ENCODE data around the gene NT5DC3.

NT5DC3 gene

GRCh38 chr12:103819312-103819711 lies 21.7 kb downstream of the NT5DC3 start:
- Histone ChIP-seq H2BK5ac (ENCODE audit: low read length) (no peak overlapping the region), H3K4me2 (ENCODE audit: insufficient read depth, low read length, poor library complexity, severe bottlenecking) (no peak overlapping the region), H3K14ac (ENCODE audit: low read length) (no peak overlapping the region), H4K8ac (ENCODE audit: low read depth, low read length) (no peak overlapping the region), H2AFZ (ENCODE audit: low read length) (no peak overlapping the region), H3K18ac (ENCODE audit: low read length) (no peak overlapping the region), H4K91ac (ENCODE audit: low read depth, low read length, poor library complexity) (no peak overlapping the region), H2BK120ac (ENCODE audit: low read depth, low read length) (no peak overlapping the region), H3K27me3 (ENCODE audit: control insufficient read depth in 3 of 3, insufficient read depth in 3 of 3, low read depth in 1 of 3, low read length in 3 of 3) (no peaks in the 10 kb centered on the region), H2BK12ac (ENCODE audit: low read length) (no peak overlapping the region), H3K79me1 (ENCODE audit: low read depth, low read length) (no peaks in the 10 kb centered on the region), H2BK15ac (ENCODE audit: low read length) (no peak overlapping the region), H3K27ac (replicated peaks; ENCODE audit: low read length) (no peak overlapping the region), H3K23ac (ENCODE audit: low read depth, low read length, poor library complexity) (no peak overlapping the region), H3K9me3 (replicated peaks in 1 of 2; ENCODE audit: control insufficient read depth in 2 of 2, insufficient read depth in 1 of 2, low read depth in 1 of 2, low read length in 2 of 2) (peaks cover 6 to 11% of the 10 kb centered on the region in 2 donors), H3K4me1 (ENCODE audit: control insufficient read depth in 2 of 2, insufficient read depth in 1 of 2, low read depth in 1 of 2, low read length in 2 of 2) (peaks cover 0 to 2% of the 10 kb centered on the region in 2 donors), H3K9ac (ENCODE audit: low read depth, low read length, poor library complexity) (no peak overlapping the region), H2AK5ac (ENCODE audit: low read depth, low read length) (no peak overlapping the region), H3K4me3 (ENCODE audit: low read length in 2 of 2) (no peak overlapping the region), H3K36me3 (replicated peaks in 1 of 2; ENCODE audit: control insufficient read depth in 2 of 2, insufficient read depth in 2 of 2, low read length in 2 of 2) (no peaks in the 10 kb centered on the region), H3K4ac (ENCODE audit: low read length) (no peak overlapping the region)
- WGBS, 2 donors (ENCODE audit: extremely low coverage in 2 of 2, insufficient read length in 2 of 2, insufficient replicate concordance in 1 of 2) = no CpG with 5 or more reads among the region's 2 CpGs
- DNase-seq (ENCODE audit: low spot score) = no peak

- H3K27me3 ChIP-seq (ENCODE audit: control insufficient read depth in 3 of 3, insufficient read depth in 3 of 3, low read depth in 1 of 3, low read length in 3 of 3) = no peaks in the 10 kb centered on the region
- H3K9me3 ChIP-seq (replicated peaks in 1 of 2; ENCODE audit: control insufficient read depth in 2 of 2, insufficient read depth in 1 of 2, low read depth in 1 of 2, low read length in 2 of 2) = peaks cover 6 to 11% of the 10 kb centered on the region in 2 donors
- H3K14ac ChIP-seq (ENCODE audit: low read length) = no peak overlapping the region
- no peak overlapping the region for H3K23ac ChIP-seq (ENCODE audit: low read depth, low read length, poor library complexity)
- H2AK5ac ChIP-seq (ENCODE audit: low read depth, low read length) = no peak overlapping the region
- H2BK15ac ChIP-seq (ENCODE audit: low read length) = no peak overlapping the region
- no peak overlapping the region for H3K4me2 ChIP-seq (ENCODE audit: insufficient read depth, low read length, poor library complexity, severe bottlenecking)
- peaks cover 0 to 2% of the 10 kb centered on the region in 2 donors for H3K4me1 ChIP-seq (ENCODE audit: control insufficient read depth in 2 of 2, insufficient read depth in 1 of 2, low read depth in 1 of 2, low read length in 2 of 2)
- H3K9ac ChIP-seq (ENCODE audit: low read depth, low read length, poor library complexity) = no peak overlapping the region
- no peak for DNase-seq (ENCODE audit: low spot score)
- peaks cover 2 to 14% of the 10 kb centered on the region in 2 donors for H3K36me3 ChIP-seq (replicated peaks in 1 of 2; ENCODE audit: control insufficient read depth in 2 of 2, insufficient read depth in 2 of 2, low read length in 2 of 2)
- no peak overlapping the region for H2AFZ ChIP-seq (ENCODE audit: low read length)
- no peak overlapping the region for H2BK12ac ChIP-seq (ENCODE audit: low read length)
- H2BK5ac ChIP-seq (ENCODE audit: low read length) = no peak overlapping the region
- H3K18ac ChIP-seq (ENCODE audit: low read length) = no peak overlapping the region
- H3K4me3 ChIP-seq (ENCODE audit: low read length in 2 of 2) = no peak overlapping the region
- WGBS, 2 donors (ENCODE audit: extremely low coverage in 2 of 2, insufficient read length in 2 of 2, insufficient replicate concordance in 1 of 2) = no CpG with 5 or more reads among the region's 2 CpGs
- no peak overlapping the region for H3K27ac ChIP-seq (replicated peaks; ENCODE audit: low read length)
- no peak overlapping the region for H2BK120ac ChIP-seq (ENCODE audit: low read depth, low read length)
- no peak overlapping the region for H4K91ac ChIP-seq (ENCODE audit: low read depth, low read length, poor library complexity)
- H3K4ac ChIP-seq (ENCODE audit: low read length) = no peak overlapping the region
- H3K79me1 ChIP-seq (ENCODE audit: low read depth, low read length) = no peaks in the 10 kb centered on the region
- H4K8ac ChIP-seq (ENCODE audit: low read depth, low read length) = no peak overlapping the region
These were observed 23.2 kb downstream of the NT5DC3 start for GRCh38 chr12:103817791-103818190.

GRCh38 chr12:103816663-103817062 lies 24.4 kb downstream of the NT5DC3 start:
- Histone ChIP-seq H3K27ac (replicated peaks; ENCODE audit: low read length) (no peak overlapping the region), H3K4ac (ENCODE audit: low read length) (no peak overlapping the region), H2AFZ (ENCODE audit: low read length) (no peak overlapping the region), H2AK5ac (ENCODE audit: low read depth, low read length) (no peak overlapping the region), H3K79me1 (ENCODE audit: low read depth, low read length) (no peaks in the 10 kb centered on the region), H3K18ac (ENCODE audit: low read length) (no peak overlapping the region), H3K23ac (ENCODE audit: low read depth, low read length, poor library complexity) (no peak overlapping the region), H4K8ac (ENCODE audit: low read depth, low read length) (no peak overlapping the region), H2BK5ac (ENCODE audit: low read length) (no peak overlapping the region), H3K27me3 (ENCODE audit: control insufficient read depth in 3 of 3, insufficient read depth in 3 of 3, low read depth in 1 of 3, low read length in 3 of 3) (no peaks in the 10 kb centered on the region), H3K4me1 (ENCODE audit: control insufficient read depth in 2 of 2, insufficient read depth in 1 of 2, low read depth in 1 of 2, low read length in 2 of 2) (peaks cover 0 to 2% of the 10 kb centered on the region in 2 donors), H2BK120ac (ENCODE audit: low read depth, low read length) (no peak overlapping the region), H2BK15ac (ENCODE audit: low read length) (no peak overlapping the region), H4K91ac (ENCODE audit: low read depth, low read length, poor library complexity) (no peak overlapping the region), H3K4me3 (ENCODE audit: low read length in 2 of 2) (no peak overlapping the region), H3K4me2 (ENCODE audit: insufficient read depth, low read length, poor library complexity, severe bottlenecking) (no peak overlapping the region), H3K14ac (ENCODE audit: low read length) (no peak overlapping the region), H2BK12ac (ENCODE audit: low read length) (no peak overlapping the region), H3K9me3 (replicated peaks in 1 of 2; ENCODE audit: control insufficient read depth in 2 of 2, insufficient read depth in 1 of 2, low read depth in 1 of 2, low read length in 2 of 2) (peaks cover 6 to 10% of the 10 kb centered on the region in 2 donors), H3K36me3 (replicated peaks in 1 of 2; ENCODE audit: control insufficient read depth in 2 of 2, insufficient read depth in 2 of 2, low read length in 2 of 2) (peaks cover 2 to 19% of the 10 kb centered on the region in 2 donors), H3K9ac (ENCODE audit: low read depth, low read length, poor library complexity) (no peak overlapping the region)
- WGBS, 2 donors (ENCODE audit: extremely low coverage in 2 of 2, insufficient read length in 2 of 2, insufficient replicate concordance in 1 of 2) = no CpG with 5 or more reads among the region's 1 CpG
- DNase-seq (ENCODE audit: low spot score) = no peak

GRCh38 chr12:103814436-103814835 lies 26.6 kb downstream of the NT5DC3 start:
- Histone ChIP-seq H3K4me3 (ENCODE audit: low read length in 2 of 2) (no peak overlapping the region), H3K4me2 (ENCODE audit: insufficient read depth, low read length, poor library complexity, severe bottlenecking) (no peak overlapping the region), H3K18ac (ENCODE audit: low read length) (no peak overlapping the region), H4K8ac (ENCODE audit: low read depth, low read length) (no peak overlapping the region), H3K9ac (ENCODE audit: low read depth, low read length, poor library complexity) (no peak overlapping the region), H3K23ac (ENCODE audit: low read depth, low read length, poor library complexity) (no peak overlapping the region), H3K4ac (ENCODE audit: low read length) (no peak overlapping the region), H3K9me3 (replicated peaks in 1 of 2; ENCODE audit: control insufficient read depth in 2 of 2, insufficient read depth in 1 of 2, low read depth in 1 of 2, low read length in 2 of 2) (no peaks in the 10 kb centered on the region), H2BK120ac (ENCODE audit: low read depth, low read length) (no peak overlapping the region), H2BK12ac (ENCODE audit: low read length) (no peak overlapping the region), H2AK5ac (ENCODE audit: low read depth, low read length) (no peak overlapping the region), H3K79me1 (ENCODE audit: low read depth, low read length) (no peaks in the 10 kb centered on the region), H3K36me3 (replicated peaks in 1 of 2; ENCODE audit: control insufficient read depth in 2 of 2, insufficient read depth in 2 of 2, low read length in 2 of 2) (peaks cover 2 to 27% of the 10 kb centered on the region in 2 donors), H4K91ac (ENCODE audit: low read depth, low read length, poor library complexity) (no peak overlapping the region), H2AFZ (ENCODE audit: low read length) (no peak overlapping the region), H2BK15ac (ENCODE audit: low read length) (no peak overlapping the region), H3K27ac (replicated peaks; ENCODE audit: low read length) (no peak overlapping the region), H3K14ac (ENCODE audit: low read length) (no peak overlapping the region), H3K4me1 (ENCODE audit: control insufficient read depth in 2 of 2, insufficient read depth in 1 of 2, low read depth in 1 of 2, low read length in 2 of 2) (peaks cover 0 to 2% of the 10 kb centered on the region in 2 donors), H3K27me3 (ENCODE audit: control insufficient read depth in 3 of 3, insufficient read depth in 3 of 3, low read depth in 1 of 3, low read length in 3 of 3) (no peaks in the 10 kb centered on the region), H2BK5ac (ENCODE audit: low read length) (no peak overlapping the region)
- no peak for DNase-seq (ENCODE audit: low spot score)
- no CpG with 5 or more reads among the region's 3 CpGs for WGBS, 2 donors (ENCODE audit: extremely low coverage in 2 of 2, insufficient read length in 2 of 2, insufficient replicate concordance in 1 of 2)
